ENCODE results near the gene GATA6. TPM values are rescaled to one million over a fixed set of nuclear protein-coding genes. Genes with fewer than 3 reads are reported as not detected.

Gene GATA6
- polyA plus RNA-seq, 1 of the 3 experiments (the other 2 are of a cell fraction): not detected

DNA sequence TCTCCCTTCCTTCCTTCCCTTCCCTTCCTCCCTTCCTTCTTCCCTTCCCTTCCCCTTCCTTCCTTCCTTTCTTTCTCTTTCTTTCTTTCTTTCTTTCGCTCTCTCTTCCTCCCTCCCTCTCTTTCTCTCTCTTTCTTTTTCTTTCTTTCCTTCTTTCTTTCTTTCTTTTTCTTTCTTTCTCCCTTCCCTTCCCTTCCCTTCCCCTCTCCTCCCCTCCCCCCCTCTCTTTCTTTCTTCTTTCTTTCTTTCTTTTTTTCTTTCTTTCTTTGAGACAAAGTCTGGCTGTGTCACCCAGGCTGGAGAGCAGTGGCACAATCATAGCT lies 34.8 kb downstream of the GATA6 start:
- DNase-seq: no peak
- Histone ChIP-seq H3K27me3 (ENCODE audit: insufficient read depth) (peaks cover 36% of the 10 kb centered on the region; the same call in 1 of the 2 replicates), H4K20me1 (ENCODE audit: insufficient read depth) (no peaks in the 10 kb centered on the region), H3K4me1 (ENCODE audit: control insufficient read depth in 1 of 2, insufficient read depth in 2 of 2, low read depth in 1 of 2, low read length in 1 of 2) (no peaks in the 10 kb centered on the region), H3K9me2 (no peaks in the 10 kb centered on the region), H3F3A (replicated peaks; ENCODE audit: insufficient read depth) (no peaks in the 10 kb centered on the region), H3K9ac (no peak overlapping the region), H3K4me2 (no peak overlapping the region), H3K79me2 (ENCODE audit: insufficient read depth) (no peaks in the 10 kb centered on the region), H2AFZ (ENCODE audit: low read depth) (no peak overlapping the region), H3K9me3 (no peaks in the 10 kb centered on the region), H3K4me3 (ENCODE audit: low read depth in 2 of 2, low read length in 1 of 2) (no peak overlapping the region), H3K36me3 (replicated peaks in 1 of 2; ENCODE audit: control insufficient read depth in 1 of 2, insufficient read depth in 2 of 2, low read length in 1 of 2) (no peaks in the 10 kb centered on the region), H3K27ac (ENCODE audit: low read depth in 2 of 2, low read length in 1 of 2) (no peak overlapping the region)
- no peak for TF ChIP-seq EP300 (IDR thresholded peaks at IDR 0.05; ENCODE audit: borderline replicate concordance in 1 of 2, low read depth in 1 of 2, low read length in 1 of 2)
- TF ChIP-seq GATA2 (CRISPR knock-in tag; IDR thresholded peaks at IDR 0.05): no peak
- TF ChIP-seq POLR2AphosphoS5 (IDR thresholded peaks at IDR 0.05; ENCODE audit: low read depth, low read length): no peak
- TF ChIP-seq, protein P1, sequence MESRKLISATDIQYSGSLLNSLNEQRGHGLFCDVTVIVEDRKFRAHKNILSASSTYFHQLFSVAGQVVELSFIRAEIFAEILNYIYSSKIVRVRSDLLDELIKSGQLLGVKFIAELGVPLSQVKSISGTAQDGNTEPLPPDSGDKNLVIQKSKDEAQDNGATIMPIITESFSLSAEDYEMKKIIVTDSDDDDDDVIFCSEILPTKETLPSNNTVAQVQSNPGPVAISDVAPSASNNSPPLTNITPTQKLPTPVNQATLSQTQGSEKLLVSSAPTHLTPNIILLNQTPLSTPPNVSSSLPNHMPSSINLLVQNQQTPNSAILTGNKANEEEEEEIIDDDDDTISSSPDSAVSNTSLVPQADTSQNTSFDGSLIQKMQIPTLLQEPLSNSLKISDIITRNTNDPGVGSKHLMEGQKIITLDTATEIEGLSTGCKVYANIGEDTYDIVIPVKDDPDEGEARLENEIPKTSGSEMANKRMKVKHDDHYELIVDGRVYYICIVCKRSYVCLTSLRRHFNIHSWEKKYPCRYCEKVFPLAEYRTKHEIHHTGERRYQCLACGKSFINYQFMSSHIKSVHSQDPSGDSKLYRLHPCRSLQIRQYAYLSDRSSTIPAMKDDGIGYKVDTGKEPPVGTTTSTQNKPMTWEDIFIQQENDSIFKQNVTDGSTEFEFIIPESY (IDR thresholded peaks at IDR 0.05; ENCODE audit: borderline replicate concordance, low read depth): no peak
- TF ChIP-seq, protein P2, sequence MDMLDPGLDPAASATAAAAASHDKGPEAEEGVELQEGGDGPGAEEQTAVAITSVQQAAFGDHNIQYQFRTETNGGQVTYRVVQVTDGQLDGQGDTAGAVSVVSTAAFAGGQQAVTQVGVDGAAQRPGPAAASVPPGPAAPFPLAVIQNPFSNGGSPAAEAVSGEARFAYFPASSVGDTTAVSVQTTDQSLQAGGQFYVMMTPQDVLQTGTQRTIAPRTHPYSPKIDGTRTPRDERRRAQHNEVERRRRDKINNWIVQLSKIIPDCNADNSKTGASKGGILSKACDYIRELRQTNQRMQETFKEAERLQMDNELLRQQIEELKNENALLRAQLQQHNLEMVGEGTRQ (IDR thresholded peaks at IDR 0.05; ENCODE audit: borderline replicate concordance, low read depth, low read length): no peak
- TF ChIP-seq RAD21 (IDR thresholded peaks at IDR 0.05; ENCODE audit: low read length): no peak
- no peak for TF ChIP-seq RXRA (IDR thresholded peaks at IDR 0.05; ENCODE audit: borderline replicate concordance, low read depth)
- no peak for TF ChIP-seq FOXJ3 (CRISPR knock-in tag; IDR thresholded peaks at IDR 0.05)
- no peak for TF ChIP-seq TEAD4 (IDR thresholded peaks at IDR 0.05; ENCODE audit: borderline replicate concordance, insufficient read depth)
- TF ChIP-seq EZH2phosphoT487 (IDR thresholded peaks at IDR 0.05; ENCODE audit: borderline replicate concordance, low read depth): no peak
- TF ChIP-seq RCOR1 (IDR thresholded peaks at IDR 0.05; ENCODE audit: low read length): no peak
- no peak for TF ChIP-seq TCF12 (IDR thresholded peaks at IDR 0.05)
- TF ChIP-seq, protein P3, sequence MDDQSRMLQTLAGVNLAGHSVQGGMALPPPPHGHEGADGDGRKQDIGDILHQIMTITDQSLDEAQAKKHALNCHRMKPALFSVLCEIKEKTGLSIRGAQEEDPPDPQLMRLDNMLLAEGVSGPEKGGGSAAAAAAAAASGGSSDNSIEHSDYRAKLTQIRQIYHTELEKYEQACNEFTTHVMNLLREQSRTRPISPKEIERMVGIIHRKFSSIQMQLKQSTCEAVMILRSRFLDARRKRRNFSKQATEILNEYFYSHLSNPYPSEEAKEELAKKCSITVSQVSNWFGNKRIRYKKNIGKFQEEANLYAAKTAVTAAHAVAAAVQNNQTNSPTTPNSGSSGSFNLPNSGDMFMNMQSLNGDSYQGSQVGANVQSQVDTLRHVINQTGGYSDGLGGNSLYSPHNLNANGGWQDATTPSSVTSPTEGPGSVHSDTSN (IDR thresholded peaks at IDR 0.05): no peak
- CTCF ChIA-PET: no interaction called here
- POLR2A ChIA-PET: no interaction called here
- WGBS (ENCODE audit: low lambda C conversion rate): 13% methylated on average over 1 of the region's 1 CpG

DNA sequence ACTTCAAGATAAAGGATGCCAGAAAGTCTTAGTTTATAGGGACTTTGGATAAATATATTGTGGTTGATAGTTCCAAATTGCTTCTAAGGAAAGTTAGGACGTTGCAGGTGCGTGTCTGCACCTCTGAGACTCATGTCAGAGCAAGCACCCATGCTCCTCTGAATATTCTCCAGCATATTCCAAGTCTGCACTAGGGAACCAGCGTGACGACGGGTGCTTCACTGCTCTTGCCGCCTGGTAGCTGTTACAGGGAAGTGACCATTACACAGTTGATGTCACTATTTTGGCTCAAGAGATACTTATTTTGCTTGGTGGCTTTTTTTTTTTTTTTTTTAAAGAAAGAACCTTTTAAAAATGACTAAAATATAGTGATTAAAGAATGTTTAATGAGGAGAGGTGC lies 35.6 kb downstream of the GATA6 start:
- DNase-seq: no peak
- under 1% methylated on average over 6 of the region's 6 CpGs for WGBS (ENCODE audit: low lambda C conversion rate)

More for the DNA sequence above, 35.6 kb downstream of the GATA6 start:
- no peaks in the 10 kb centered on the region for H3K36me3 ChIP-seq (replicated peaks in 1 of 2; ENCODE audit: control insufficient read depth in 1 of 2, insufficient read depth in 2 of 2, low read length in 1 of 2)
- H3K4me2 ChIP-seq: no peak overlapping the region
- H3K9me2 ChIP-seq: no peaks in the 10 kb centered on the region
- no peak overlapping the region for H3K9ac ChIP-seq
- H3F3A ChIP-seq (replicated peaks; ENCODE audit: insufficient read depth): no peaks in the 10 kb centered on the region
- ChIA-PET POLR2A (no interaction called here), CTCF (no interaction called here)
- no peaks in the 10 kb centered on the region for H3K79me2 ChIP-seq (ENCODE audit: insufficient read depth)
- no peak overlapping the region for H3K27ac ChIP-seq (ENCODE audit: low read depth in 2 of 2, low read length in 1 of 2)
- peaks cover 28% of the 10 kb centered on the region; the same call in 1 of the 2 replicates for H3K27me3 ChIP-seq (ENCODE audit: insufficient read depth)
- H3K4me3 ChIP-seq (ENCODE audit: low read depth in 2 of 2, low read length in 1 of 2): no peak overlapping the region
- H4K20me1 ChIP-seq (ENCODE audit: insufficient read depth): no peaks in the 10 kb centered on the region
- H3K4me1 ChIP-seq (ENCODE audit: control insufficient read depth in 1 of 2, insufficient read depth in 2 of 2, low read depth in 1 of 2, low read length in 1 of 2): no peaks in the 10 kb centered on the region
- H3K9me3 ChIP-seq: no peaks in the 10 kb centered on the region
- TF ChIP-seq POLR2AphosphoS5 (IDR thresholded peaks at IDR 0.05; ENCODE audit: low read depth, low read length): no peak
- TF ChIP-seq, protein P1 (IDR thresholded peaks at IDR 0.05; ENCODE audit: borderline replicate concordance, low read depth): no peak
- TF ChIP-seq, protein P3 (IDR thresholded peaks at IDR 0.05): no peak
- no peak for TF ChIP-seq JUND (IDR thresholded peaks at IDR 0.05)
- no peak for TF ChIP-seq EP300 (IDR thresholded peaks at IDR 0.05; ENCODE audit: borderline replicate concordance in 1 of 2, low read depth in 1 of 2, low read length in 1 of 2)
- TF ChIP-seq SMC3 (IDR thresholded peaks at IDR 0.05; ENCODE audit: low read depth, low read length): no peak
- TF ChIP-seq, protein P4, sequence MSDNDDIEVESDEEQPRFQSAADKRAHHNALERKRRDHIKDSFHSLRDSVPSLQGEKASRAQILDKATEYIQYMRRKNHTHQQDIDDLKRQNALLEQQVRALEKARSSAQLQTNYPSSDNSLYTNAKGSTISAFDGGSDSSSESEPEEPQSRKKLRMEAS (IDR thresholded peaks at IDR 0.05; ENCODE audit: low read depth): no peak
- no peak overlapping the region for H2AFZ ChIP-seq (ENCODE audit: low read depth)

Data from SK-N-SH (cell line).